Smooth muscle cell (in vitro differentiated cells): ENCODE results near the gene PLTP. TPM values are rescaled to one million over a fixed set of nuclear protein-coding genes. Genes with fewer than 3 reads are reported as not detected.

Experiments
- DNase-seq: peaks from one replicate; lab custom pipeline; 2025; ENCODE audit not compliant: unreplicated experiment; lab: John Stamatoyannopoulos, UW
- H2AFZ ChIP-seq: fragments of 200-600 bp; sonication (generic); 2 replicates; pipeline ENCODE4 v1.6.0; 2016; ENCODE audit warnings: antibody characterized with exemption, low read depth, mild to moderate bottlenecking
- H3F3A ChIP-seq: fragments of 200-600 bp; sonication (generic); 2 replicates; pipeline ENCODE4 v1.6.0; 2017; ENCODE audit warnings: antibody characterized with exemption, low read depth
- H3K27ac ChIP-seq: fragments of 200-600 bp; sonication (generic); 2 replicates; pipeline ENCODE4 v1.5.1; 2016; ENCODE audit warnings: low read depth, mild to moderate bottlenecking
- H3K27me3 ChIP-seq: fragments of 200-600 bp; sonication (generic); 2 replicates; pipeline ENCODE4 v1.6.1; 2016; ENCODE audit warnings: low read depth, mild to moderate bottlenecking
- H3K36me3 ChIP-seq: fragments of 200-600 bp; sonication (generic); 2 replicates; pipeline ENCODE4 v1.5.1; 2016; ENCODE audit warnings: low read depth
- H3K4me1 ChIP-seq: fragments of 200-600 bp; sonication (generic); 2 replicates; pipeline ENCODE4 v1.5.1; 2016; ENCODE audit warnings: low read depth
- H3K4me2 ChIP-seq: fragments of 200-600 bp; sonication (generic); 2 replicates; pipeline ENCODE4 v1.6.0; 2016; ENCODE audit warnings: mild to moderate bottlenecking
- H3K4me3 ChIP-seq: fragments of 200-600 bp; sonication (generic); 2 replicates; pipeline ENCODE4 v1.5.1; 2016; ENCODE audit warnings: mild to moderate bottlenecking
- H3K79me2 ChIP-seq: fragments of 200-600 bp; sonication (generic); 2 replicates; pipeline ENCODE4 v1.6.0; 2016; ENCODE audit warnings: low read depth, mild to moderate bottlenecking
- H3K9ac ChIP-seq: fragments of 200-600 bp; sonication (generic); 2 replicates; pipeline ENCODE4 v1.6.0; 2016; ENCODE audit warnings: low read depth
- H3K9me3 ChIP-seq: fragments of 200-600 bp; sonication (generic); replicated peaks from 2 replicates; pipeline ENCODE4 v1.5.1; 2016; ENCODE audit warnings: low read depth
- H4K20me1 ChIP-seq: fragments of 200-600 bp; sonication (generic); 2 replicates; pipeline ENCODE4 v1.6.0; 2016; ENCODE audit warnings: low read depth
- CTCF ChIP-seq: fragments of 200-600 bp; sonication (generic); IDR thresholded peaks from 2 replicates; pipeline ENCODE4 v1.5.1; 2017; ENCODE audit warnings: borderline replicate concordance, mild to moderate bottlenecking, antibody characterized with exemption; ENCODE audit not compliant: insufficient read depth, poor library complexity, severe bottlenecking
- WGBS: methylation state at CpG from one replicate; pipeline ENCODE4 v1.1.7; 2016; ENCODE audit warnings: low lambda C conversion rate; 5-methylcytosine and 5-hydroxymethylcytosine counted together
- polyA plus RNA-seq: library from polyadenylated mRNA; unstranded; fragments of >200 nt; fragmentation: Nextera tagmentation; extraction: Ambion mirVana; gene quantifications from 2 replicates; pipeline ENCODE4 v1.2.1, GENCODE V29; 2016
- total RNA-seq: library from RNA; depleted of rRNA; stranded (reverse); fragments of >200 nt; gene quantifications from 2 replicates; pipeline ENCODE4 v1.2.3, GENCODE V29; 2014

PLTP gene
- total and polyA plus RNA-seq, 2 experiments from 2014 or later, result 81.0 to 262 TPM

- Histone ChIP-seq H3K36me3 (no peaks in the 10 kb centered on the region), H3K9me3 (no peaks in the 10 kb centered on the region), H3K4me1 (no peaks in the 10 kb centered on the region), H3K27me3 (no peaks in the 10 kb centered on the region), H3K9ac (peak overlapping the region; percentile 74), H3K4me2 (peak overlapping the region; percentile 12), H3K27ac (peak overlapping the region; percentile 91), H3K4me3 (no peak overlapping the region), H3K79me2 (no peaks in the 10 kb centered on the region), H3F3A (no peaks in the 10 kb centered on the region), H4K20me1 (no peaks in the 10 kb centered on the region), H2AFZ (no peak overlapping the region)
- no peak for DNase-seq
- TF ChIP-seq CTCF, result no peak
Observed at GRCh38 chr20:45867819-45868176, 44.2 kb downstream of the PLTP start.

- no peak for DNase-seq
- Histone ChIP-seq H3K27ac (peak overlapping the region; percentile 91), H3K4me1 (no peaks in the 10 kb centered on the region), H3F3A (no peaks in the 10 kb centered on the region), H3K9me3 (no peaks in the 10 kb centered on the region), H2AFZ (no peak overlapping the region), H3K9ac (peak overlapping the region; percentile 74), H3K4me3 (no peak overlapping the region), H3K4me2 (peak overlapping the region; percentile 12), H3K27me3 (no peaks in the 10 kb centered on the region), H3K79me2 (no peaks in the 10 kb centered on the region), H3K36me3 (no peaks in the 10 kb centered on the region), H4K20me1 (no peaks in the 10 kb centered on the region)
- TF ChIP-seq CTCF, result no peak
- WGBS, result 93% methylated on average over 6 of the region's 6 CpGs
Observed at GRCh38 chr20:45867136-45867818, 44.7 kb downstream of the PLTP start.

GRCh38 chr20:45866454-45866853, 45.5 kb downstream of the PLTP start:
- H3K36me3 ChIP-seq, result no peaks in the 10 kb centered on the region
- H3K4me1 ChIP-seq, result no peaks in the 10 kb centered on the region
- H3F3A ChIP-seq, result no peaks in the 10 kb centered on the region
- no peak for TF ChIP-seq CTCF
- no peak overlapping the region for H3K9ac ChIP-seq
- no peak for DNase-seq
- H4K20me1 ChIP-seq, result no peaks in the 10 kb centered on the region
- no peak overlapping the region for H3K27ac ChIP-seq
- WGBS, result 96% methylated on average over 5 of the region's 5 CpGs
- no peaks in the 10 kb centered on the region for H3K9me3 ChIP-seq
- H3K79me2 ChIP-seq, result no peaks in the 10 kb centered on the region
- no peak overlapping the region for H3K4me3 ChIP-seq
- H3K4me2 ChIP-seq, result no peak overlapping the region
- no peaks in the 10 kb centered on the region for H3K27me3 ChIP-seq
- H2AFZ ChIP-seq, result no peak overlapping the region
